Chondrocyte (in vitro differentiated cells): ENCODE data around the gene GRIP1. TPM values are rescaled to one million over a fixed set of nuclear protein-coding genes. Genes with fewer than 3 reads are reported as not detected.

Experiments used
- DNase-seq: peaks from one replicate; pipeline ENCODE4 v3.0.0; 2021; ENCODE audit warnings: mixed read lengths, low spot score
- H3K27ac Mint-ChIP-seq: one replicate; pipeline ENCODE4 v1.8.0; 2021; ENCODE audit warnings: mild to moderate bottlenecking, moderate library complexity, mixed read lengths; ENCODE audit not compliant: unreplicated experiment
- H3K27me3 Mint-ChIP-seq: 2 replicates; pipeline ENCODE4 v1.8.0; 2021; ENCODE audit warnings: low read depth, mixed read lengths
- H3K36me3 Mint-ChIP-seq: 2 replicates; pipeline ENCODE4 v1.8.0; 2021; ENCODE audit warnings: low read depth, mixed read lengths
- H3K4me1 Mint-ChIP-seq: 2 replicates; pipeline ENCODE4 v1.8.0; 2021; ENCODE audit warnings: low read depth, mild to moderate bottlenecking, mixed read lengths
- H3K4me3 Mint-ChIP-seq: one replicate; pipeline ENCODE4 v1.8.0; 2021; ENCODE audit warnings: mild to moderate bottlenecking, moderate library complexity, mixed read lengths; ENCODE audit not compliant: unreplicated experiment
- H3K9me3 Mint-ChIP-seq: 2 replicates; pipeline ENCODE4 v1.8.0; 2021; ENCODE audit warnings: low read depth, mixed read lengths
- CTCF ChIP-seq: fragments of 200-600 bp; sonication (generic); IDR thresholded peaks from 2 replicates; pipeline ENCODE4 v1.5.0; 2021; ENCODE audit warnings: antibody characterized with exemption, mild to moderate bottlenecking, moderate library complexity
- total RNA-seq: library from RNA; stranded (reverse); gene quantifications from 3 replicates; pipeline ENCODE4 v1.2.1, GENCODE V29; 2021

Gene GRIP1
- total RNA-seq, 1 donor from 2014 or later, result 5.0 TPM

- no peaks in the 10 kb centered on the region for H3K27me3 Mint-ChIP-seq
- DNase-seq, result no peak
- TF ChIP-seq CTCF, result no peak
- no peak overlapping the region for H3K4me3 Mint-ChIP-seq
- H3K36me3 Mint-ChIP-seq, result peaks cover 40% of the 10 kb centered on the region
- peaks cover 33% of the 10 kb centered on the region for H3K9me3 Mint-ChIP-seq
- H3K4me1 Mint-ChIP-seq, result no peaks in the 10 kb centered on the region
- no peak overlapping the region for H3K27ac Mint-ChIP-seq
Observed at GRCh38 chr12:66340131-66340530, 338.7 kb downstream of the GRIP1 start.

- H3K27me3 Mint-ChIP-seq, result no peaks in the 10 kb centered on the region
- no peak overlapping the region for H3K4me3 Mint-ChIP-seq
- H3K36me3 Mint-ChIP-seq, result peaks cover 31% of the 10 kb centered on the region
- peaks cover 23% of the 10 kb centered on the region for H3K9me3 Mint-ChIP-seq
- no peak for TF ChIP-seq CTCF
- H3K4me1 Mint-ChIP-seq, result no peaks in the 10 kb centered on the region
- no peak overlapping the region for H3K27ac Mint-ChIP-seq
- no peak for DNase-seq
Observed at GRCh38 chr12:66337381-66338010, 341.4 kb downstream of the GRIP1 start.

GRCh38 chr12:66335746-66336145 is 343.1 kb downstream of the GRIP1 start:
- H3K9me3 Mint-ChIP-seq, result peaks cover 10% of the 10 kb centered on the region
- no peak for DNase-seq
- TF ChIP-seq CTCF, result no peak
- no peaks in the 10 kb centered on the region for H3K4me1 Mint-ChIP-seq
- H3K4me3 Mint-ChIP-seq, result no peak overlapping the region
- H3K27me3 Mint-ChIP-seq, result no peaks in the 10 kb centered on the region
- no peak overlapping the region for H3K27ac Mint-ChIP-seq
- H3K36me3 Mint-ChIP-seq, result peaks cover 21% of the 10 kb centered on the region

- H3K27ac Mint-ChIP-seq, result no peak overlapping the region
- no peak overlapping the region for H3K4me3 Mint-ChIP-seq
- no peak for TF ChIP-seq CTCF
- no peaks in the 10 kb centered on the region for H3K27me3 Mint-ChIP-seq
- no peak for DNase-seq
- no peaks in the 10 kb centered on the region for H3K9me3 Mint-ChIP-seq
- peaks cover 7% of the 10 kb centered on the region for H3K36me3 Mint-ChIP-seq
- peaks cover 7% of the 10 kb centered on the region for H3K4me1 Mint-ChIP-seq
Observed at GRCh38 chr12:66331814-66332213, 347.1 kb downstream of the GRIP1 start.

GRCh38 chr12:66331016-66331415 is 347.9 kb downstream of the GRIP1 start:
- peaks cover 7% of the 10 kb centered on the region for H3K4me1 Mint-ChIP-seq
- H3K27ac Mint-ChIP-seq, result no peak overlapping the region
- no peak for TF ChIP-seq CTCF
- no peaks in the 10 kb centered on the region for H3K27me3 Mint-ChIP-seq
- H3K36me3 Mint-ChIP-seq, result peaks cover 7% of the 10 kb centered on the region
- no peak for DNase-seq
- H3K9me3 Mint-ChIP-seq, result no peaks in the 10 kb centered on the region
- H3K4me3 Mint-ChIP-seq, result no peak overlapping the region
